T47D (cell line): Measurements from ENCODE around the gene FAM117A.
"Not testable (repeated sequence)": the region's sequence is repeated elsewhere in the genome, so short reads cannot be mapped to it uniquely, and the experiment has no call there.

Experiments
- DNase-seq, 2 experiments: peaks; one replicate each; pipeline versions ENCODE4 v3.0.0 to v3.0.0-alpha.2; 2011 to 2012; ENCODE audit warnings: low read depth in 1 of 2, low spot score in 1 of 2
- JUND ChIP-seq: IDR thresholded peaks from 2 replicates; pipeline ENCODE4 v1.6.1; 2012; ENCODE audit warnings: low read depth
- in situ Hi-C: cut with HindIII; loops from 2 replicates; pipeline ENCODE4 v1.10.0; 2016; ENCODE audit warnings: low sequenced_read_pairs, low pct_unique_long_range_greater_than_20kb

The FAM117A gene

GRCh38 chr17:49688848-49689247 lies 75.1 kb downstream of the FAM117A start:
- in situ Hi-C loops: no loop called here
- no peak for TF ChIP-seq JUND
- DNase-seq: no peak

GRCh38 chr17:49687878-49688491 lies 75.9 kb downstream of the FAM117A start:
- TF ChIP-seq JUND: no peak
- in situ Hi-C loops: no loop called here
- peak in 1 of 2 experiments; percentile 44 for DNase-seq

GRCh38 chr17:49681106-49681979 lies 82.6 kb downstream of the FAM117A start:
- in situ Hi-C loops: no loop called here
- DNase-seq: no peak
- TF ChIP-seq JUND: no peak

- DNase-seq: no peak
- TF ChIP-seq JUND: no peak
- in situ Hi-C loops: no loop called here
Measured at GRCh38 chr17:49680314-49680713, 83.6 kb downstream of the FAM117A start.

GRCh38 chr17:49677933-49678847 lies 85.7 kb downstream of the FAM117A start, which contains the start of gene SPOP:
SPOP (minus strand) TSS chr17:49678097; CDS start chr17:49622810, 55,287 bp downstream.
- DNase-seq: peak; percentile 94 to 100
- no peak for TF ChIP-seq JUND
- in situ Hi-C loops: no loop called here

- in situ Hi-C loops: no loop called here
- peak; percentile 94 to 96 for DNase-seq
- no peak for TF ChIP-seq JUND
Measured at GRCh38 chr17:49677134-49677932, 86.6 kb downstream of the FAM117A start.

GRCh38 chr17:49676276-49676868 lies 87.6 kb downstream of the FAM117A start:
- TF ChIP-seq JUND: no peak
- DNase-seq: no peak
- in situ Hi-C loops: no loop called here

GRCh38 chr17:49674507-49674906 lies 89.4 kb downstream of the FAM117A start:
- no peak for DNase-seq
- in situ Hi-C loops: no loop called here
- TF ChIP-seq JUND: no peak

- in situ Hi-C loops: not testable (repeated sequence)
Measured at GRCh38 chr17:49673679-49674078, 90.3 kb downstream of the FAM117A start.

GRCh38 chr17:49670641-49671040 lies 93.3 kb downstream of the FAM117A start:
- no peak for DNase-seq
- TF ChIP-seq JUND: no peak
- in situ Hi-C loops: no loop called here

More at GRCh38 chr17:49673679-49674078, 90.3 kb downstream of the FAM117A start:
- not testable (repeated sequence) for DNase-seq

- in situ Hi-C loops: no loop called here
- TF ChIP-seq JUND: no peak
- no peak for DNase-seq
Measured at GRCh38 chr17:49670002-49670401, 93.9 kb downstream of the FAM117A start.
